Measurements from ENCODE around the gene ATP5F1E. TPM values are rescaled to one million over a fixed set of nuclear protein-coding genes. Genes with fewer than 3 reads are reported as not detected.

ATP5F1E gene
- total and polyA plus RNA-seq, 9 of the 15 experiments (the other 6 are each of a cell fraction or from before 2014, with no cell fraction given): 60.3 to 162 (median 113) TPM

GRCh38 chr20:59042151-59042795, 10.1 kb upstream of the ATP5F1E start, which contains the start of gene PRELID3B (continued):
- TF ChIP-seq TAF9B (IDR thresholded peaks at IDR 0.05; ENCODE audit: partially characterized antibody) (no peak), FIP1L1 (IDR thresholded peaks at IDR 0.05; ENCODE audit: low read depth, low read length, poor library complexity, severe bottlenecking) (peak; percentile 79), CGGBP1 (CRISPR knock-in tag; IDR thresholded peaks at IDR 0.05) (no peak), STAG1 (CRISPR knock-in tag; IDR thresholded peaks at IDR 0.05; ENCODE audit: borderline replicate concordance) (0 out of 2 replicates have a peak, but pooled peaks have one; percentile 40), NCOA4 (IDR thresholded peaks at IDR 0.05; ENCODE audit: partially characterized antibody) (no peak), ZNF766 (CRISPR knock-in tag; conservative IDR thresholded peaks at IDR 0.05) (peak; percentile 76; the same call in 1 of the 2 replicates), GABPB2 (CRISPR knock-in tag; conservative IDR thresholded peaks at IDR 0.05) (no peak), FOS (IDR thresholded peaks at IDR 0.05; ENCODE audit: extremely low read depth, insufficient read length) (no peak), ZC3H11A (IDR thresholded peaks at IDR 0.05; ENCODE audit: low read depth, low read length) (no peak), CBX2 (IDR thresholded peaks at IDR 0.05; ENCODE audit: insufficient read depth, low read length, poor library complexity, severe bottlenecking) (no peak), ESRRA (IDR thresholded peaks at IDR 0.05; ENCODE audit: borderline replicate concordance, low read depth) (peak; percentile 95), ZFP36 (IDR thresholded peaks at IDR 0.05; ENCODE audit: low read depth, low read length, partially characterized antibody) (peak; percentile 59), SNRNP70 (optimal IDR thresholded peaks at IDR 0.05; ENCODE audit: low read depth, low read length) (no peak), ZNF589 (CRISPR knock-in tag; IDR thresholded peaks at IDR 0.05; ENCODE audit: low read depth) (0 out of 2 replicates have a peak, but pooled peaks have one; percentile 44), ELF2 (CRISPR knock-in tag; IDR thresholded peaks at IDR 0.05) (peak; percentile 68; the same call in 1 of the 2 replicates), ZNF24 (IDR thresholded peaks at IDR 0.05) (no peak)
- TF ChIP-seq, protein P1, sequence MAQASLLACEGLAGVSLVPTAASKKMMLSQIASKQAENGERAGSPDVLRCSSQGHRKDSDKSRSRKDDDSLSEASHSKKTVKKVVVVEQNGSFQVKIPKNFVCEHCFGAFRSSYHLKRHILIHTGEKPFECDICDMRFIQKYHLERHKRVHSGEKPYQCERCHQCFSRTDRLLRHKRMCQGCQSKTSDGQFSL (CRISPR knock-in tag; IDR thresholded peaks at IDR 0.05): 0 out of 2 replicates have a peak, but pooled peaks have one; percentile 13
- TF ChIP-seq, protein P1 (tag; IDR thresholded peaks at IDR 0.05): no peak
- TF ChIP-seq, protein P2, sequence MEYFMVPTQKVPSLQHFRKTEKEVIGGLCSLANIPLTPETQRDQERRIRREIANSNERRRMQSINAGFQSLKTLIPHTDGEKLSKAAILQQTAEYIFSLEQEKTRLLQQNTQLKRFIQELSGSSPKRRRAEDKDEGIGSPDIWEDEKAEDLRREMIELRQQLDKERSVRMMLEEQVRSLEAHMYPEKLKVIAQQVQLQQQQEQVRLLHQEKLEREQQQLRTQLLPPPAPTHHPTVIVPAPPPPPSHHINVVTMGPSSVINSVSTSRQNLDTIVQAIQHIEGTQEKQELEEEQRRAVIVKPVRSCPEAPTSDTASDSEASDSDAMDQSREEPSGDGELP (CRISPR knock-in tag; IDR thresholded peaks at IDR 0.05; ENCODE audit: borderline replicate concordance): peak; percentile 35; the same call in 1 of the 2 replicates
- TF ChIP-seq, protein P3, sequence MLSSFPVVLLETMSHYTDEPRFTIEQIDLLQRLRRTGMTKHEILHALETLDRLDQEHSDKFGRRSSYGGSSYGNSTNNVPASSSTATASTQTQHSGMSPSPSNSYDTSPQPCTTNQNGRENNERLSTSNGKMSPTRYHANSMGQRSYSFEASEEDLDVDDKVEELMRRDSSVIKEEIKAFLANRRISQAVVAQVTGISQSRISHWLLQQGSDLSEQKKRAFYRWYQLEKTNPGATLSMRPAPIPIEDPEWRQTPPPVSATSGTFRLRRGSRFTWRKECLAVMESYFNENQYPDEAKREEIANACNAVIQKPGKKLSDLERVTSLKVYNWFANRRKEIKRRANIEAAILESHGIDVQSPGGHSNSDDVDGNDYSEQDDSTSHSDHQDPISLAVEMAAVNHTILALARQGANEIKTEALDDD (IDR thresholded peaks at IDR 0.05): no peak
- TF ChIP-seq, protein P4, sequence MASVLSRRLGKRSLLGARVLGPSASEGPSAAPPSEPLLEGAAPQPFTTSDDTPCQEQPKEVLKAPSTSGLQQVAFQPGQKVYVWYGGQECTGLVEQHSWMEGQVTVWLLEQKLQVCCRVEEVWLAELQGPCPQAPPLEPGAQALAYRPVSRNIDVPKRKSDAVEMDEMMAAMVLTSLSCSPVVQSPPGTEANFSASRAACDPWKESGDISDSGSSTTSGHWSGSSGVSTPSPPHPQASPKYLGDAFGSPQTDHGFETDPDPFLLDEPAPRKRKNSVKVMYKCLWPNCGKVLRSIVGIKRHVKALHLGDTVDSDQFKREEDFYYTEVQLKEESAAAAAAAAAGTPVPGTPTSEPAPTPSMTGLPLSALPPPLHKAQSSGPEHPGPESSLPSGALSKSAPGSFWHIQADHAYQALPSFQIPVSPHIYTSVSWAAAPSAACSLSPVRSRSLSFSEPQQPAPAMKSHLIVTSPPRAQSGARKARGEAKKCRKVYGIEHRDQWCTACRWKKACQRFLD (CRISPR knock-in tag; IDR thresholded peaks at IDR 0.05): 0 out of 2 replicates have a peak, but pooled peaks have one; percentile 4
- TF ChIP-seq, protein P5, sequence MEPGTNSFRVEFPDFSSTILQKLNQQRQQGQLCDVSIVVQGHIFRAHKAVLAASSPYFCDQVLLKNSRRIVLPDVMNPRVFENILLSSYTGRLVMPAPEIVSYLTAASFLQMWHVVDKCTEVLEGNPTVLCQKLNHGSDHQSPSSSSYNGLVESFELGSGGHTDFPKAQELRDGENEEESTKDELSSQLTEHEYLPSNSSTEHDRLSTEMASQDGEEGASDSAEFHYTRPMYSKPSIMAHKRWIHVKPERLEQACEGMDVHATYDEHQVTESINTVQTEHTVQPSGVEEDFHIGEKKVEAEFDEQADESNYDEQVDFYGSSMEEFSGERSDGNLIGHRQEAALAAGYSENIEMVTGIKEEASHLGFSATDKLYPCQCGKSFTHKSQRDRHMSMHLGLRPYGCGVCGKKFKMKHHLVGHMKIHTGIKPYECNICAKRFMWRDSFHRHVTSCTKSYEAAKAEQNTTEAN (CRISPR knock-in tag; IDR thresholded peaks at IDR 0.05): peak; percentile 72; the same call in 1 of the 2 replicates
